Activated T-helper 2 cell treated with anti-CD3 and anti-CD28 coated beads, Interferon-gamma antibody, Interleukin-2, Interleukin-4, amounts not matched to agents 10 μg/mL and 5 μg/mL and 100 μg/mL, durations not matched to agents 14 hours and 24 hours and 36 hours (primary cell): ENCODE data around the gene GRM7. TPM values are rescaled to one million over a fixed set of nuclear protein-coding genes. Genes with fewer than 3 reads are reported as not detected.

Experiments used
- DNase-seq: peaks from one replicate; pipeline ENCODE4 v3.0.0; 2021; ENCODE audit warnings: low spot score
- H3K27ac Mint-ChIP-seq: one replicate; pipeline ENCODE4 v1.8.0; 2021; ENCODE audit warnings: mixed read lengths
- H3K27me3 Mint-ChIP-seq: one replicate; pipeline ENCODE4 v1.8.0; 2021; ENCODE audit warnings: low read depth, mixed read lengths
- H3K36me3 Mint-ChIP-seq: one replicate; pipeline ENCODE4 v1.8.0; 2021; ENCODE audit warnings: low read depth, mixed read lengths
- H3K4me1 Mint-ChIP-seq: one replicate; pipeline ENCODE4 v1.8.0; 2021; ENCODE audit warnings: low read depth, mixed read lengths
- H3K4me3 Mint-ChIP-seq: one replicate; pipeline ENCODE4 v1.8.0; 2021; ENCODE audit warnings: low read depth, mild to moderate bottlenecking, moderate library complexity, mixed read lengths
- H3K9me3 Mint-ChIP-seq: one replicate; pipeline ENCODE4 v1.8.0; 2021; ENCODE audit warnings: mixed read lengths
- intact Hi-C: fragments of 100-400 bp; cut with micrococcal nuclease; formaldehyde crosslinking; loops from one replicate; pipeline ENCODE4 v1.15.1; 2023
- total RNA-seq: library from RNA; stranded (reverse); gene quantifications from 2 replicates; pipeline ENCODE4 v1.2.3, GENCODE V29; 2022

Gene GRM7
- total RNA-seq, 1 donor from 2014 or later: not detected

DNA sequence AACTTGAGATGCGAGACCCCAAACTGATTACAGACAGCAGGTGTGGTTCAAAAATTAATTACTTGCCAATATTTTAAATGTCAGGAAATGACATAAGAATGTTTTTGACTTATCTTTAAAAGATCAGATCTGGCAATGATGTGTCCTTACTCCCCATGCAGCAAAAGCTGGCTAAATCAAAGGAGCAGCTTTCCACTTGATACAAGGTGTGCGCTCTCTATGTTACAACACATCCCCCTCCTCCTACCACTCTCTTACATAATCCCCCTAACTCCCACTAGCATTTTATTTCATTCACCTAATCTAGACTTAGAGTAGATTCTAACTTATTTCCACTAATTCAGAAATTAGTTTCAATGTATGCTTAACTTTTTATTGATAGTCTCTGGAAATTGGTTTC is 609.0 kb downstream of the GRM7 start:
- H3K4me1 Mint-ChIP-seq: no peaks in the 10 kb centered on the region
- H3K9me3 Mint-ChIP-seq: no peaks in the 10 kb centered on the region
- no peak overlapping the region for H3K27ac Mint-ChIP-seq
- no peaks in the 10 kb centered on the region for H3K36me3 Mint-ChIP-seq
- no peak for DNase-seq
- H3K4me3 Mint-ChIP-seq: no peak overlapping the region
- no peaks in the 10 kb centered on the region for H3K27me3 Mint-ChIP-seq
- intact Hi-C loops: no loop called here

DNA sequence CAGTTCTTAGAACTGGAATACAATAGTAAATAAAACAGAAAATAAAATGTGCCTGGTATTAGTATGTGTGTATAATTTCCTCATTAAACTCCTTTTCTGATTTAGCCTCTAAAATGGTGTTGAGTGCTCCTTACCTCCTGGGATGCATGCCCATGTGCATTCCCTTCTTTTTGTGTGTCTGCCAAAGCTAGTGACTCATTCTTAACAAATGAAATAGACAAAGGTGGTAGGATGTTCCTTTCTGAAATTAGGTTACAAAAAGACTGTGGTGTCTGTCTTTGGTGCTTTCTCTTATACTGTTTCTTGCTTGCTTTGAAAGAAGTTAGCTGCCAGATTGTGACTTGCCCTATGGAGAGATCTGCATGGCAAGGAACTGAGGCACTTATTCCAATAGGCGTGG is 623.7 kb downstream of the GRM7 start:
- no peaks in the 10 kb centered on the region for H3K9me3 Mint-ChIP-seq
- H3K27ac Mint-ChIP-seq: no peak overlapping the region
- intact Hi-C loops: no loop called here
- no peaks in the 10 kb centered on the region for H3K4me1 Mint-ChIP-seq
- no peaks in the 10 kb centered on the region for H3K27me3 Mint-ChIP-seq
- no peaks in the 10 kb centered on the region for H3K36me3 Mint-ChIP-seq
- DNase-seq: no peak
- H3K4me3 Mint-ChIP-seq: no peak overlapping the region

DNA sequence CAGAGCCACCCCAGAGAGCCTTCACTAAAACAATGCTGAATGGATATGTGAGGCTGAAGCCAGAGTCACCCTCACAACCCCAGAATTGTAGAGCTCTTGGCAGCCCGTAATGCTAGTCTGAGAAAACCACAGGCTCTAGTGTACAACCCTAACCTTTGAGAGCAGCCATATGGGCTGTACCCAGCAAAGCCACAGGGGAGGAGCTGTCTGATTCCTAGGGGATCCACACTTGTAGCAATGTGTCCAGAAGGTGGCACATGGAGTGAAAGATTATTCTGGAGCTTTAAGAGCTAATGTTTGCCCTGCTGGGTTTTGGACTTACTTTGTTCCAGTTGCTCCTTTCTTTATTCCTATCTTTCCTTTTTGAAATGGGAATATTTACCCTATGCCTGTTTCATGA is 626.8 kb downstream of the GRM7 start:
- no peaks in the 10 kb centered on the region for H3K4me1 Mint-ChIP-seq
- DNase-seq: no peak
- intact Hi-C loops: no loop called here
- H3K9me3 Mint-ChIP-seq: no peaks in the 10 kb centered on the region
- no peaks in the 10 kb centered on the region for H3K36me3 Mint-ChIP-seq
- H3K4me3 Mint-ChIP-seq: no peak overlapping the region
- no peaks in the 10 kb centered on the region for H3K27me3 Mint-ChIP-seq
- no peak overlapping the region for H3K27ac Mint-ChIP-seq

DNA sequence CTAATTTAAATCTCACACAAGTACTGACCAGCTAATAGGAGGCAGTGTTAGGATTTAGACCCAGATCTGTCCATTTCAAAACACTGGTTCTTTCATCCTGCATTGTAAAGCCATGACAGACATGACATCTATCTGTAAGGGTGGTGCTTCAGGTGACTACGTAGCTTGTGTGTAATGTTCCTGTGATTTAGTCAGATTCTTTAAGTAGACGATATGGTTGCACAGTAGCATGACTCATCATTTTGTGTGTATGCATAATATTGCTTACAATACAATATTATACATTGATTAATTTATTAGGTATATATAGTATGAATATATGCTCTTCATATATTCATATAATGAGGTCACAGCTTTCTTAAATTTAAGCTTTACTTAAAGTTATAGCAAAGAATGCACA is 628.5 kb downstream of the GRM7 start:
- intact Hi-C loops: no loop called here
- H3K27ac Mint-ChIP-seq: no peak overlapping the region
- H3K36me3 Mint-ChIP-seq: no peaks in the 10 kb centered on the region

DNA sequence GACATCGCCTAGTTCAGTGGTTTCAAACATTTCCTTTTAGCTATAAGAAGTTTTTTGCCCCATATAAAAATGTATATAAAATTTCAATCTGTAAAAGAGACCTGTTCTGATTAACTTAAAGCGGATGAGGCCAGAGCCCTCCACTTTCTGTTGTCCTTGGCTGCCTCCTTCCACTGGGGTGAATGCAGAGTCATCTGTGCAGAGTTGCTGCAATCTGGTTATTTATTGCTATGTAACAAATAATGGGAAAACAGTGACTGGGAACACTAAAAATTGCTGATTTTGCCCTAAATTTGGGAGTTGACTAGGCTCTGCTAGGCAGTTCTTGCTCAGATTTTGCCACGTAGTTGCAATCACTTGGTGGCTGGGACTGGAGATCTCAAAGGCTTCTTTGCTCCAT is 637.8 kb downstream of the GRM7 start:
- Mint-ChIP-seq H3K4me3 (no peak overlapping the region), H3K27me3 (no peaks in the 10 kb centered on the region), H3K4me1 (no peaks in the 10 kb centered on the region), H3K9me3 (no peaks in the 10 kb centered on the region), H3K36me3 (no peaks in the 10 kb centered on the region), H3K27ac (no peak overlapping the region)
- intact Hi-C loops: no loop called here
- no peak for DNase-seq

More for the DNA sequence above, 628.5 kb downstream of the GRM7 start:
- Mint-ChIP-seq H3K9me3 (no peaks in the 10 kb centered on the region), H3K4me3 (no peak overlapping the region), H3K4me1 (no peaks in the 10 kb centered on the region), H3K27me3 (no peaks in the 10 kb centered on the region)
- no peak for DNase-seq

DNA sequence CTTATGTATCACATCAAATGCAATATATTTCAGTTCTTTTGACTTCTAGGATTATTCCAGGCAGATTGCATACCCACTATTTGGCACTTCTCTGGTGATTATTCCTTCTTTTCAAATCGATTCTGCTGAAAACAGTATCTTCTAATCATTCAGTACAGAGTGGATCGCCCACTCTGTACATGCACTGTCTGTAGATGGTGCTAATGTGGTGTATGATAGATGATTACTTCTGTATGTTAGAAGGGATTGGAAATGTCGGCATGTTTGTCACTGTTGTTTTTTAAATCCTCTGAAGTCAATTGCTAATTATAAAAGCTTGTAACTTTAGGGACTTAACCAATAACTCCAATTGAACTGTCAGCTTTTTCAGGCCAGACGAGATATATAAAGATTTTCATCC is 642.5 kb downstream of the GRM7 start:
- intact Hi-C loops: no loop called here

DNA sequence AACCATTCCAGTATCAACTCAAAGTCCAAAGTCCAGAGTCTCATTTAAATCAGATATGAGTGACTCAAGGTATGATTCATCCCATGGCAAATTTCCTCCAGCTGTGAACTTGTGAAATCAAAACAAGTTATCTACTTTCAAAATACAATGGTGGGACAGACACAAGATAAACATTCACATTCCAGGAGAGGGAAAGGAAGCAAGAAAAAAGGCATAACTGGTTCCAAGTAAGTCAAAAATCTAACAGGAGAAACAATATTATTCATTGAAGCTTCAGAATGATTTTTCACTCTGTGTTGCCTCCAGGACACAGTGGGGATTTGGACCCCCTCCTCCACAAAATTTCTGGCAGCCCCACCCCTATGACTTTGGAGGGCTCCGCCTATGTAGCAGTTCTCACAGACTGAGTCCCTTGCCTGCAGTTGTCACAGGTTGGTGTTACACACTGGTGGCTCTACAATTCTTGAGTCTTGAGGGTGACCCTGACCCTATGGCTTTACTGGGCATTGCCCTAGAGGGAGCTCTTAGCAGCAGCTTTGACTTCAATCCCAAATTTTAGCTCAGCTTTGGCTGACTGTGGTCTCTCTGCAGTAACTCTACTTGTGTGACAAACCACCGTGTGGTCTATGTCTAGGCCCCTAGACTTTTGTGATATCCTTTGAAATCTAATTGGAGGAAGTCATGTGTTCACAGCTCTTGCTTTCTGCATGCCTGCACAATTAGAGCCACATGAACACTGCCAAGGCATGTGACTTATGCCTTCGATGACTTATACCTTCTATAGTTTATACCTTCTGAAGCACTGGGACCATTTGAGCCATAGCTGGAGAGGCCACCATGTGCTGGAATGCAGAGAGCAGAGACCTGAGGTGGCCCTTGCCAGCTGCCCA is 644.2 kb downstream of the GRM7 start:
- no peaks in the 10 kb centered on the region for H3K27me3 Mint-ChIP-seq
- H3K4me1 Mint-ChIP-seq: no peaks in the 10 kb centered on the region
- DNase-seq: no peak
- H3K4me3 Mint-ChIP-seq: no peak overlapping the region
- no peak overlapping the region for H3K27ac Mint-ChIP-seq
- intact Hi-C loops: no loop called here
- H3K36me3 Mint-ChIP-seq: no peaks in the 10 kb centered on the region
- no peaks in the 10 kb centered on the region for H3K9me3 Mint-ChIP-seq

More for the DNA sequence above, 642.5 kb downstream of the GRM7 start:
- Mint-ChIP-seq H3K4me3 (no peak overlapping the region), H3K36me3 (no peaks in the 10 kb centered on the region), H3K4me1 (no peaks in the 10 kb centered on the region), H3K9me3 (no peaks in the 10 kb centered on the region), H3K27me3 (no peaks in the 10 kb centered on the region), H3K27ac (no peak overlapping the region)
- no peak for DNase-seq

DNA sequence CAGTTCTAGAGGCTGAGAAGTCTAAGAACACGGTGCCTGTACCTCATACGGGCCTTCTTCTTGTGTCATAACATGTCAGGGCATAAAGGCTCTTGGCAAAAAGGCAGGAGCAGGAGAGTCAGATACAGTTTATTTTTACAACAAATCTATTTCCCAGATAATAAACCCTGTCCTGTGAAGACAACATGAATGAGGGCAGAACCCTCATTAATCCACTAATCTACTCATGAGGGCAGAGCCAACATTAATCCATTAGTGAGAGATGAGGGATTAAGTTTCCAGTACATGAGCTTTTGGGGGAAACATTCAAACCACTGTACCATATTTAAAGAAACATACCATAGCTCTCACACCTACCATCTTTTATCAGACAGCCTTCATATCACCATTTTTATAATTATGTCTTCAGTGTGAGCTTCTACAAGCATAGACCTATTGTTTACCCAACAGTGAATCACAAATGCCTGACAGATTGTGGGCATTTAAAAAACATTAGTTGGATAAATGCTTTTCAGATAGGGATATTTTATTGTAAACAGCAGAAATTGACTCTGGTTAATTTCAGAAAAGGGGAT is 645.8 kb downstream of the GRM7 start:
- no peaks in the 10 kb centered on the region for H3K36me3 Mint-ChIP-seq
- intact Hi-C loops: no loop called here
- DNase-seq: no peak
- H3K4me1 Mint-ChIP-seq: no peaks in the 10 kb centered on the region
- H3K9me3 Mint-ChIP-seq: no peaks in the 10 kb centered on the region
- no peak overlapping the region for H3K4me3 Mint-ChIP-seq
- H3K27ac Mint-ChIP-seq: no peak overlapping the region
- H3K27me3 Mint-ChIP-seq: no peaks in the 10 kb centered on the region

DNA sequence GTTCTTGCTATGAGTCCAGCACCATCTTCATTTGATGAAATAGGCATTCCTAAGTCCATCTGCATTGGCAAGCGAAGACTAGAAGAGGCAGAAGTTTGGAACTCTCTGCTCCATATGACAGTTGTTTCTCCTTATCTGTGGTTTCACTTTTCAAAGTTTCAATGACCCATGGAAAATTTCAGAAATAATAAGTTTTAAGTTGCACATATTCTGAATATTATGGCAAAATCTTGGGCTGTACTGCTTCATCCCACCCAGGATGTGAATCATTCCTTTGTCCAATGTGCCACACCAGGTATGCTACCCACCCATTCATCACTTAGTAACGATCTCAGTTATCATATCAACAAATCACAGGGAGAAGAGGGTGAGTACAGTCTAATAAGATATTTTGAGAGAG is 647.9 kb downstream of the GRM7 start:
- Mint-ChIP-seq H3K4me1 (no peaks in the 10 kb centered on the region), H3K36me3 (no peaks in the 10 kb centered on the region), H3K27ac (no peak overlapping the region), H3K9me3 (no peaks in the 10 kb centered on the region), H3K4me3 (no peak overlapping the region), H3K27me3 (no peaks in the 10 kb centered on the region)
- DNase-seq: no peak
- intact Hi-C loops: no loop called here

DNA sequence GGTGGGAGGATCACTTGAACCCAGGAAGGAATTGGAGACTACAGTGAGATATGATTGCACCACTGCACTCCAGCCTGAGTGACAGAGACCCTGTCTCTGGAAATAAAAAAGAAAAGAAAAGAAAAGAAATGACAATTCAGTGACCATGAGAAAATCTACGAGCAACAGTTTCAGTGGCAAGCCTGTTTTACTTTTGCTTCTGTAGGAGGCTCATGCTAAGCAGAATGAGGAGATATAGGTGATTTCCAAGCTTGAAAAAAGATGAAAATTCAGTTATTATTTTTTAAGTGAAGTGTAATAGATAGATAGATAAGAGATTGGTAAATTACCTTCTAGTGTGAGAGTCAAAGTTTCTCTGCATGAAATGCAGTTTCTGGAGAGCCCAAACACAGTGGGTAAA is 651.1 kb downstream of the GRM7 start:
- intact Hi-C loops: no loop called here
- H3K4me1 Mint-ChIP-seq: no peaks in the 10 kb centered on the region
- H3K36me3 Mint-ChIP-seq: no peaks in the 10 kb centered on the region
- H3K4me3 Mint-ChIP-seq: no peak overlapping the region
- H3K27me3 Mint-ChIP-seq: no peaks in the 10 kb centered on the region
- no peaks in the 10 kb centered on the region for H3K9me3 Mint-ChIP-seq
- DNase-seq: no peak
- H3K27ac Mint-ChIP-seq: no peak overlapping the region

DNA sequence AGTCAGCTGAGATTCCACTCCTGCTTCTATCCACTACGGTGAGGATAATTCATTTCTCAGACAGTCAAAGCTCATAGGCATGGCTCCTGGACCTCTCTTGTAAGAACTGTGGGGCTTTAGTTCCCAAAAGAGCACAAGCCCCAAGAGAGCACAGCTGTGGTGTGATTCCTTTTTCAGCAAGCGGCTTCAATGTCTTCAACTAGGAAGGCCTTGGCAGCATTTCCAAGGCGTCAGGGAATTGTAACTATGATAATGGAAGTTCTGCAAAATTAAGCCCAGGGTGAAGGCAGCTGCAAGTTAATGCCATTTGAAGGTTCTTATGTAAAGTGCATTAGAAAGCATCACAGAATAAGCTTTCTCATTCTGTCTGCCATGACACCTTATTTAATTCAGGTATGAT is 657.1 kb downstream of the GRM7 start:
- Mint-ChIP-seq H3K9me3 (no peaks in the 10 kb centered on the region), H3K4me3 (no peak overlapping the region), H3K36me3 (no peaks in the 10 kb centered on the region), H3K27ac (no peak overlapping the region), H3K4me1 (no peaks in the 10 kb centered on the region), H3K27me3 (no peaks in the 10 kb centered on the region)
- intact Hi-C loops: no loop called here
- no peak for DNase-seq

DNA sequence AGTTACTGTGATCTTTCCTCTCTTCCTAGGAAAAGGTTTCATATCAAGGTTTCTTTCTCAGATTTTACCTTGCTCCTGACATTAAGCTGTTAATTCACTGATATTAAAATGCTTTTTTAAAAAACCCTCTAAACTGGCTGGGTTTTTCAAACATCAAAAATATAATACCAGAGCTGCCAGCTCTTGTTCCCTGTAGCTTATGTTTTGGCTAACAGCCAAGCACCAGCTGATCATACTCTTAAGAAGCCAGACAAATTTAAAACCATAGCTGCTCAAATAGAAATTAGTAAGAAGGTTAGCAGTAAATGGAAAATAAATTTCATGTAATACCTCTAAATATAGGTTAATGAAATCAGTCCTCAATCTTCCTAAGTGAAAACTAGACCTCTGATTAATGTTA is 657.5 kb downstream of the GRM7 start:
- DNase-seq: no peak
- intact Hi-C loops: no loop called here
- H3K27me3 Mint-ChIP-seq: no peaks in the 10 kb centered on the region

DNA sequence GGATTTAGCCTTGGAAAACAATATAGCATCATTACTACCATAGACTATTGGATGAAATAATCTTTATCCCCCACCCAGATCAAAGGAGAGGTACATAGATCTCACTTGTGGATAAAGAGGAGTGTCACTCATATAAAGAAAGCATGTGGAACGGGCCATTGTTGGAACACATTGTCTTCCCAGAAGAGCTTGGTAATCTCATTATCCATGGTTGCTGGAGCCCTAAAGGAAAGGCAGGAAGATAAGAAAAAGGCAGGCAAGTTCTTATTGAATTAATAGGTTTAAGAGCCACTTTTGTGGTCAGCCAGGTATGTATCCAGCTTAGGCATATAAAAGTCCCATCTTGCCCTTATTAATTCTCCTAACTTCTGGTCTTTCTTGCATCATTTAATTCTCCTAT is 659.1 kb downstream of the GRM7 start:
- Mint-ChIP-seq H3K27ac (no peak overlapping the region), H3K36me3 (no peaks in the 10 kb centered on the region), H3K4me1 (no peaks in the 10 kb centered on the region), H3K4me3 (no peak overlapping the region), H3K27me3 (no peaks in the 10 kb centered on the region), H3K9me3 (peaks cover 6% of the 10 kb centered on the region)
- DNase-seq: no peak
- intact Hi-C loops: no loop called here

More for the DNA sequence above, 657.5 kb downstream of the GRM7 start:
- Mint-ChIP-seq H3K9me3 (peaks cover 2% of the 10 kb centered on the region), H3K4me3 (no peak overlapping the region), H3K36me3 (no peaks in the 10 kb centered on the region), H3K27ac (no peak overlapping the region), H3K4me1 (no peaks in the 10 kb centered on the region)
